GM12874 (cell line): Measurements from ENCODE around the gene RRBP1.

Experiments used
- TF ChIP-seq, protein P1 (sequence below): IDR thresholded peaks from 2 replicates; pipeline ENCODE4 v1.5.1; 2011; ENCODE audit warnings: low read depth, mild to moderate bottlenecking, control low read depth, low read length, moderate library complexity; ENCODE audit not compliant: insufficient read depth

The RRBP1 gene, protein sequence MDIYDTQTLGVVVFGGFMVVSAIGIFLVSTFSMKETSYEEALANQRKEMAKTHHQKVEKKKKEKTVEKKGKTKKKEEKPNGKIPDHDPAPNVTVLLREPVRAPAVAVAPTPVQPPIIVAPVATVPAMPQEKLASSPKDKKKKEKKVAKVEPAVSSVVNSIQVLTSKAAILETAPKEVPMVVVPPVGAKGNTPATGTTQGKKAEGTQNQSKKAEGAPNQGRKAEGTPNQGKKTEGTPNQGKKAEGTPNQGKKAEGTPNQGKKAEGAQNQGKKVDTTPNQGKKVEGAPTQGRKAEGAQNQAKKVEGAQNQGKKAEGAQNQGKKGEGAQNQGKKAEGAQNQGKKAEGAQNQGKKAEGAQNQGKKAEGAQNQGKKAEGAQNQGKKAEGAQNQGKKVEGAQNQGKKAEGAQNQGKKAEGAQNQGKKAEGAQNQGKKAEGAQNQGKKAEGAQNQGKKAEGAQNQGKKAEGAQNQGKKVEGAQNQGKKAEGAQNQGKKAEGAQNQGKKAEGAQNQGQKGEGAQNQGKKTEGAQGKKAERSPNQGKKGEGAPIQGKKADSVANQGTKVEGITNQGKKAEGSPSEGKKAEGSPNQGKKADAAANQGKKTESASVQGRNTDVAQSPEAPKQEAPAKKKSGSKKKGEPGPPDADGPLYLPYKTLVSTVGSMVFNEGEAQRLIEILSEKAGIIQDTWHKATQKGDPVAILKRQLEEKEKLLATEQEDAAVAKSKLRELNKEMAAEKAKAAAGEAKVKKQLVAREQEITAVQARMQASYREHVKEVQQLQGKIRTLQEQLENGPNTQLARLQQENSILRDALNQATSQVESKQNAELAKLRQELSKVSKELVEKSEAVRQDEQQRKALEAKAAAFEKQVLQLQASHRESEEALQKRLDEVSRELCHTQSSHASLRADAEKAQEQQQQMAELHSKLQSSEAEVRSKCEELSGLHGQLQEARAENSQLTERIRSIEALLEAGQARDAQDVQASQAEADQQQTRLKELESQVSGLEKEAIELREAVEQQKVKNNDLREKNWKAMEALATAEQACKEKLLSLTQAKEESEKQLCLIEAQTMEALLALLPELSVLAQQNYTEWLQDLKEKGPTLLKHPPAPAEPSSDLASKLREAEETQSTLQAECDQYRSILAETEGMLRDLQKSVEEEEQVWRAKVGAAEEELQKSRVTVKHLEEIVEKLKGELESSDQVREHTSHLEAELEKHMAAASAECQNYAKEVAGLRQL (N-terminal part only)

GRCh38 chr20:17682103-17682888 is at the start of gene RRBP1:
TSS of gene RRBP1 (minus strand) at chr20:17682242. CDS start at chr20:17660507, 21,735 bp downstream.
- TF ChIP-seq, protein P1, sequence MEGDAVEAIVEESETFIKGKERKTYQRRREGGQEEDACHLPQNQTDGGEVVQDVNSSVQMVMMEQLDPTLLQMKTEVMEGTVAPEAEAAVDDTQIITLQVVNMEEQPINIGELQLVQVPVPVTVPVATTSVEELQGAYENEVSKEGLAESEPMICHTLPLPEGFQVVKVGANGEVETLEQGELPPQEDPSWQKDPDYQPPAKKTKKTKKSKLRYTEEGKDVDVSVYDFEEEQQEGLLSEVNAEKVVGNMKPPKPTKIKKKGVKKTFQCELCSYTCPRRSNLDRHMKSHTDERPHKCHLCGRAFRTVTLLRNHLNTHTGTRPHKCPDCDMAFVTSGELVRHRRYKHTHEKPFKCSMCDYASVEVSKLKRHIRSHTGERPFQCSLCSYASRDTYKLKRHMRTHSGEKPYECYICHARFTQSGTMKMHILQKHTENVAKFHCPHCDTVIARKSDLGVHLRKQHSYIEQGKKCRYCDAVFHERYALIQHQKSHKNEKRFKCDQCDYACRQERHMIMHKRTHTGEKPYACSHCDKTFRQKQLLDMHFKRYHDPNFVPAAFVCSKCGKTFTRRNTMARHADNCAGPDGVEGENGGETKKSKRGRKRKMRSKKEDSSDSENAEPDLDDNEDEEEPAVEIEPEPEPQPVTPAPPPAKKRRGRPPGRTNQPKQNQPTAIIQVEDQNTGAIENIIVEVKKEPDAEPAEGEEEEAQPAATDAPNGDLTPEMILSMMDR: peak; percentile 78

GRCh38 chr20:17731233-17731632 is 49.2 kb upstream of the RRBP1 start:
- TF ChIP-seq, protein P1: no peak

DNA sequence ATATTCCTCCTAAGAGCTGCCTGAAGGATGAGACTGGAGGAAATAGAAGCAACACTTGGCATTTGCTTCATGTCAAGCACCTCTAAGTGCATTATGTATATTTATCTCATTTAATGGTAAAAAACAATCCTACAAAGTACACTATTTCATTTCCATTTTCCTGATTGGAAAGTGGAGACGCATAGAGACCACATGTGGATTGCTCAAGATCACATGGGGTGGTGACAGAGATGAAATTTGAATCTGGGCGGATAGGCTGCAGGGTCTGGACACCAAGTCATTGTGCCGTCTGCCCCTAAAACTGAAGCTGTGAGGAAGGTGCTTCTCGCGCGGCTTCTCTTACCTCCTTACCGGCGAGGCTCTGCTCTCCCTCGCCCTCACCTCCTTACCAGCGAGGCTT is 48.0 kb upstream of the RRBP1 start:
- TF ChIP-seq, protein P1: no peak

DNA sequence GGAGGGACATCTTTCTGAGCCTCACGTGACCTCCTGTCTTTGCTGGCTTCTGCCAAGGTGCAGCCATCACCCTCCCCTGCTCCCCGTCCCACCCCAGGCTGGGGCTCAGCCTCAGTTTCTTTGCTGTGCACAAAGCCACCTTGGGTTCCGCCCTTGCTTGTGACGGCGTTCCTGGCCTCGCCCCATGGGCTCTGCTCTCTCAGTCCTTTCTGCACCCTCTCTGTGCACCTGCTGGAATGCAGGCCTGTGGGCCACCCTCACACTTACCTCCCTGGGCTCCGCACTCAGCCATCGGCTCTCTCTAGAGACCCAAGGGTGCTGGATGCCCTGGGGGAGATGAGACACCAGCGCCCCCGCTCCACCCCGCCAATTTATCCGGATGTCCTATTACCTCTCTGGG is 46.0 kb upstream of the RRBP1 start:
- TF ChIP-seq, protein P1: no peak

- TF ChIP-seq, protein P1: no peak
These were observed 45.3 kb upstream of the RRBP1 start for GRCh38 chr20:17727351-17727750.

- TF ChIP-seq, protein P1: no peak
These were observed 44.9 kb upstream of the RRBP1 start for GRCh38 chr20:17726902-17727301.
